Activated naive CD4-positive, alpha-beta T cell (primary cell): Measurements from ENCODE around the gene STAB2.

ENCODE experiments used
- DNase-seq, 4 experiments: peaks; one replicate each; lab custom pipeline; 2025; lab: John Stamatoyannopoulos, UW

STAB2 gene

DNA sequence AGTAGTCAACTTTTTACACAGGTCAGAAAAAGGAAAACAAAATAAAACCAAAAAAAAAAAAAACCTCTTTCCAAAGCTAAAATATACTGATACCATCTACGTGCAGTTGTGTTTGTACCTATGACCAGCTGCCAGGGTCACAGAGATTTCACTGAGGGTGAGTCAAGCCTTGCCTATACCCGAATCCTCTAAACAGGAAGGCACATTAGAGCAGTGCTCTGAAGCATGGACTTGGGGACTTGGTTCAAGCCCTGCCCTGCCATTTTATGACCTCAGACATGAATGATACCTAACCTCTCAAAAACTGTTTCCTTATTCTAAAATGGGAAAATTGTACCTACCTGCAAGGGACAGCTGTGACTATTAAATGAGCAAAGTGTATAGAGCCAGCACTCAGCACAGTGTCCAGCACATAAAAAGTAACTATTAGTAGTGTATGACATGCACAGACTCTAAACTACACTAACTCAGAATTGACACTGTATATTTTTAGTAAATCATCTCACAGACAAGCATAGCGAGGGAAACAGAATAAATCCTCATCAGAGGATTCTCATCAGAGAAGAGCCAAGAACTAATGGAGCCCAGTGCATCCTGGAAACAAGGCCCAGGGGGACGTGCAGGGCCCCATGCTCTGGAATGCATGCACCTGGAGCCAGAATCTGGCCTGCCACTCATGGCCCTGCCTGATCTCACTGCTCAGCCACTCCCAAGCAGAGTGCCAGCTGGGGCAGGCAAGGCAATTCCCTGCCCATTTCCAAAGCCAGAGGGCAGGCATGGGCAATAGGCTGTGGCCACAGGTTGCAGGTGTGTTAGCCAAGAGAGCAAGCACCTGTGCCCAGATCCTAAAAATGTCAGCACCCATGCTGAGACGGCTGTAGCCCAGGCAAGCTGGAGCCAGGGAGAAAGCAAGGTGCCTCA is 196.9 kb downstream of the STAB2 start:
- no peak for DNase-seq

- DNase-seq: no peak
These were observed 198.4 kb downstream of the STAB2 start for GRCh38 chr12:103785243-103786031.

- DNase-seq: no peak
These were observed 199.1 kb downstream of the STAB2 start for GRCh38 chr12:103786201-103786600.

GRCh38 chr12:103791350-103791920 is 204.4 kb downstream of the STAB2 start:
- DNase-seq: no peak

GRCh38 chr12:103793046-103793445 is 206.0 kb downstream of the STAB2 start:
- no peak for DNase-seq

DNA sequence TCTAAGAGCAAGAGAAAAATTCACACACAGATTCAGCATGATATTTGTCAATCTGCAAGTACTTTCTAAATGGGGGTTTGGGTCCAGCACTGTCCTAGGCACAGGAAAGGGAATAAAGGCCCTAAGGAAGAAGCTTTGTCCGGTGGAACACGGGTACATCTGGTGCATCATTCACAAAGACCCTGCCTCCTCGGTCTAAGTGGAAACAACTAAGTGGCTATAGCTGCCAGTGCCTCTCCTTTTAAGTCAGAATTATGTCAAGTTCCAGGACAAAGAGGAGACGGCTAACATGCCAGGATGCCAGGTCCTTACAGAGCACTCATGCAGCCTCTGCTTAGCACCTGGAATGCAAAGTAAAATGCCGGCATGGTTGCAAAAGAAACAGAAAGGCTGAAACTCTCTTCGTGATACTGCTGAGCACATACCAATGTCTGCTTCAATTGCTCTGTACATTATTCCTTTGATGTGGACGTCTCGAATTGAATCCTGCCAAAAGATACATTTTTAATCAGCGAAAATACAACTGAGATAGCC is 206.5 kb downstream of the STAB2 start:
- DNase-seq: no peak

GRCh38 chr12:103794309-103795213 is 207.5 kb downstream of the STAB2 start:
- no peak for DNase-seq

DNA sequence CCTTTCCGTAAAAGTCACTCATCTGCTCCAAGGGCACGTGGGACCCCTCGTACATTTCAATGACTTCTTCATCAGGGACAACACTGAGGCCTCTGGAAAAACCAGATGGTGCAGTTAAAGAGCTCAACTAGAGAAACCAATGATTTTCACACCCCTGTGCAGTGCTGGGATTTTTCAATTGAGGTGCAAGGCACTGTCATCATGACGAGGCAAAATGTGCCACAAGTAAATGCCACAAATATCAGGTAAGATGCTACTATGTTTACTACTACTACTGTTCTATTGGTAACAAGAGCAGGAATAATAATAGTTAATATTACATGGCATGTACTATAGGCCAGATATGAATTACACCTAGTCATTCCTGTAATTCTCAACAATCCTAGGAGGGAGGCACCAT is 211.5 kb downstream of the STAB2 start:
- no peak for DNase-seq

GRCh38 chr12:103799504-103799856 is 212.4 kb downstream of the STAB2 start:
- DNase-seq: no peak

- no peak for DNase-seq
These were observed 213.0 kb downstream of the STAB2 start for GRCh38 chr12:103799857-103800771.

- no peak for DNase-seq
These were observed 214.9 kb downstream of the STAB2 start for GRCh38 chr12:103801709-103802585.

GRCh38 chr12:103802586-103802886 is 215.5 kb downstream of the STAB2 start:
- DNase-seq: no peak

DNA sequence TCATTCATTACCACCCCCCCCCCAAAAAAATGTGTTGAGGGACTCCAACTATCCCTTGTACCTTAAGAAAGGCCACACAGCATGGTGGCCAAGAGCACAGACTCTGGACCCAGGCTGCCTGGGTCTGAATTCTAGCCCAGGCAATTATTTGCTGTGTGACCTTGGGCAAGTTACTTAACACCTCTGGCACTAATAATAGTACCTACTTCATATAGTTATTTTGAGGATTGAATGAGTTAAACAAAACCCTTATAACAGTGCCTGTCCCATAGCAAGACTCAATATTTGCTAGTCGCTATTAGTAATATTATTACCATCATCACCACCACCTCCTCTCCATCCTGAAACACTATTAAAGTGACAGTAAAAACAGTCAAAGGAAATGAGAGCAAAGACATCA is 216.8 kb downstream of the STAB2 start:
- DNase-seq: no peak

GRCh38 chr12:103805655-103806360 is 218.7 kb downstream of the STAB2 start:
- DNase-seq: no peak

DNA sequence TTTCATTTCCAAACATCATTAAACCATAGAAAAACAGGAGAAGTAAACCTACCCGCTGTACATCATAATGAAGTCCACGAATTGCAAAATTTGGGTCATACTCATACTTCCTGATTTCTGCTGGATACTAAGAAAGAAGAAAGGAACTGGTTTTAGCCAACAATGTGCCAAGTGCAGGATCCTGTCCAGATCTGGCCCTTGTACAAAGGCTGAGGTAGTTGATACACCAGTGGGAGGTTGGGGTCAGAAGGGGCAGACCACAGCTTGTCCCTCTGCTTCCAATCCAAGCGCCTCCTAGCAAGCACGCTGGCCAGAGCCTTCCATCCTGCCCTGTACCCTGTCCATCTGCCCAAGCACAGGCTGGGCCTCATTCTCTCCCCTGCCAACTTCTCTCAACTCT is 219.7 kb downstream of the STAB2 start:
- DNase-seq: no peak

DNA sequence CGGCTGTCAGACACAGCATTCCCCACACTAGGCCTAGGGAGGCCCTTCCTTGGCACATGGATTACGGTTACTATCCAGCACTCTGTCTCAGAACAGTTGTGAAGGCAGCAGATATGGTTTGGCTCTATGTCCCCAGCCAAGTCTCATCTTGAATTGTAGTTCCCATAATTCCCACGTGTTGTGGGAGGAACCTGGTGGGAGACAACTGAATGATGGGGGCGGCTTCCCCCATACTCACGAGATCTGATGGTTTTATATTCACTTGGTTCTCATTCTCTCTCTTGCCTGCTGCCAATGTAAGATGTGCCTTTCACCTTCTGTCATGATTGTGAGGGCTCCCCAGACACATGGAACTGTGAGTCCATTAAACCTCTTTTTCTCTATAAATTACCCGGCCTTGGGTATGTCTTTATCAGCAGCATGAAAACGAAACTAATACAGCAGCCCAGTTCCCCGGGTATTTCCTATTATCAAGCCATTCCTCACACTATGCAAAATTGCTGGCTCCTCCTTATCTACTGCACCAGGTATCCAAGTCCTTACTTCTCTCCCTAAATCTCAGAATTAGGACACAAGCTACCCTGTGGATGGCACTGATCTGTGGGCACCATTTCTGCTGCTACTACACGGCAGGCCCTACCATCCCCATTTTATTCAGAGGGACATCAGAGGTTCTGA is 220.6 kb downstream of the STAB2 start:
- DNase-seq: no peak

DNA sequence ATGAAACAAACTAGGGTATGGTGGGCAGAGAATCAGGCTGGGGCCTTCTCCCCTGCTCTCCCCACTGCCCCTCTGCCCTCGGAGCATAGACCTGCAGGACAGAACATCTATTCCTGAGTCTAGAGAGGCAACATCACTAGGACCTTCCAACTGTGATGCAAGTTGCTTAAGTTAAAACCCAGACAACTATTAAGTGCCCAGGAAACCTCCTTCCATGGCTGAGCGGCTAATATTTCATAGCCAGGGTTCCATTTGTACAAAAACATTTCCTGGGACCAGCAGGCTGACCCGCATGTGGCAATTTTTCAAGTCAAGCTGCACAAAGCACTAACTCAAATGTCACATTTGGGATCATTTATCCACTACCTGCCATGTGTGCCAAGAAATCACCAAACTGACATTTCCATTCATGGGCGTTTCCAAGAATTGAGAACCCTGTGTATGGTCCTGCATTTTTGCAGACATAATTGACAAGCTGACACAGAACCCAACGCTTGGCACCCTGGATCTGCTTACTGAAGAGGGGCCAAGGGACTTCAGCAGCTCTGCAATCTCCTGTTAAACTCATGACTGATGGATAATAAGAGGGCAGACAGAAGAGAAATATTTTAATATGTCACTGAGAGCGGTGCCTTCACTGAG is 221.3 kb downstream of the STAB2 start:
- DNase-seq: no peak

- no peak for DNase-seq
These were observed 222.1 kb downstream of the STAB2 start for GRCh38 chr12:103809154-103809553.
